ENCODE measurements around the gene FAM135A.
"Not testable (repeated sequence)": the region's sequence is repeated elsewhere in the genome, so short reads cannot be mapped to it uniquely, and the experiment has no call there.

FAM135A gene

GRCh38 chr6:70470016-70470415 lies 56.7 kb downstream of the FAM135A start:
- TF ChIP-seq CTCF (IDR thresholded peaks at IDR 0.05; ENCODE audit: low read depth, low read length): no peak
- no peak overlapping the region for H3K4me3 ChIP-seq (ENCODE audit: low read depth, low read length)
- H3K4me1 ChIP-seq: no peaks in the 10 kb centered on the region
- H3K9me3 ChIP-seq: no peaks in the 10 kb centered on the region
- H3K27me3 ChIP-seq: no peaks in the 10 kb centered on the region
- DNase-seq: no peak
- H3K36me3 ChIP-seq: no peaks in the 10 kb centered on the region; the same call in 1 of the 2 replicates

GRCh38 chr6:70470510-70470909 lies 57.2 kb downstream of the FAM135A start:
- not testable (repeated sequence) for H3K4me1 ChIP-seq; H3K27me3 ChIP-seq; H3K4me3 ChIP-seq (ENCODE audit: low read depth, low read length); DNase-seq; H3K36me3 ChIP-seq; H3K9me3 ChIP-seq

GRCh38 chr6:70474751-70475150 lies 61.4 kb downstream of the FAM135A start:
- Histone ChIP-seq H3K27me3 (no peaks in the 10 kb centered on the region), H3K4me3 (ENCODE audit: low read depth, low read length) (no peak overlapping the region), H3K4me1 (0 out of 2 replicates have a peak, but pooled peaks cover 3% of the 10 kb centered on the region), H3K9me3 (no peaks in the 10 kb centered on the region), H3K36me3 (peaks cover 8% of the 10 kb centered on the region)
- DNase-seq: no peak
- no peak for TF ChIP-seq CTCF (IDR thresholded peaks at IDR 0.05; ENCODE audit: low read depth, low read length)

- DNase-seq: no peak
- Histone ChIP-seq H3K27me3 (no peaks in the 10 kb centered on the region), H3K4me1 (peaks cover 8% of the 10 kb centered on the region), H3K4me3 (ENCODE audit: low read depth, low read length) (no peak overlapping the region), H3K9me3 (no peaks in the 10 kb centered on the region), H3K36me3 (peaks cover 8% of the 10 kb centered on the region)
- TF ChIP-seq CTCF (IDR thresholded peaks at IDR 0.05; ENCODE audit: low read depth, low read length): no peak
Observed at GRCh38 chr6:70479236-70479635, 65.9 kb downstream of the FAM135A start.

- not testable (repeated sequence) for H3K4me1 ChIP-seq; H3K4me3 ChIP-seq (ENCODE audit: low read depth, low read length); H3K27me3 ChIP-seq
Observed at GRCh38 chr6:70486638-70487037, 73.3 kb downstream of the FAM135A start.

GRCh38 chr6:70489364-70489763 lies 76.1 kb downstream of the FAM135A start:
- no peak for TF ChIP-seq CTCF (IDR thresholded peaks at IDR 0.05; ENCODE audit: low read depth, low read length)
- Histone ChIP-seq H3K27me3 (no peaks in the 10 kb centered on the region), H3K9me3 (no peaks in the 10 kb centered on the region), H3K36me3 (no peaks in the 10 kb centered on the region), H3K4me3 (ENCODE audit: low read depth, low read length) (no peak overlapping the region), H3K4me1 (no peaks in the 10 kb centered on the region)
- DNase-seq: no peak

More at GRCh38 chr6:70486638-70487037, 73.3 kb downstream of the FAM135A start:
- not testable (repeated sequence) for DNase-seq, H3K36me3 ChIP-seq, H3K9me3 ChIP-seq

- no peaks in the 10 kb centered on the region for H3K9me3 ChIP-seq
- H3K4me1 ChIP-seq: no peaks in the 10 kb centered on the region
- TF ChIP-seq CTCF (IDR thresholded peaks at IDR 0.05; ENCODE audit: low read depth, low read length): no peak
- no peaks in the 10 kb centered on the region for H3K27me3 ChIP-seq
- H3K36me3 ChIP-seq: no peaks in the 10 kb centered on the region
- H3K4me3 ChIP-seq (ENCODE audit: low read depth, low read length): no peak overlapping the region
- no peak for DNase-seq
Observed at GRCh38 chr6:70494833-70495232, 81.5 kb downstream of the FAM135A start.

- H3K4me1 ChIP-seq; H3K4me3 ChIP-seq (ENCODE audit: low read depth, low read length); H3K36me3 ChIP-seq; H3K9me3 ChIP-seq; DNase-seq; H3K27me3 ChIP-seq: not testable (repeated sequence)
Observed at GRCh38 chr6:70495790-70496189, 82.5 kb downstream of the FAM135A start.

All from BE2C (cell line).